ENCODE data around the gene C3orf18.
"Not testable (repeated sequence)": the region's sequence is repeated elsewhere in the genome, so short reads cannot be mapped to it uniquely, and the experiment has no call there.

Gene C3orf18

DNA sequence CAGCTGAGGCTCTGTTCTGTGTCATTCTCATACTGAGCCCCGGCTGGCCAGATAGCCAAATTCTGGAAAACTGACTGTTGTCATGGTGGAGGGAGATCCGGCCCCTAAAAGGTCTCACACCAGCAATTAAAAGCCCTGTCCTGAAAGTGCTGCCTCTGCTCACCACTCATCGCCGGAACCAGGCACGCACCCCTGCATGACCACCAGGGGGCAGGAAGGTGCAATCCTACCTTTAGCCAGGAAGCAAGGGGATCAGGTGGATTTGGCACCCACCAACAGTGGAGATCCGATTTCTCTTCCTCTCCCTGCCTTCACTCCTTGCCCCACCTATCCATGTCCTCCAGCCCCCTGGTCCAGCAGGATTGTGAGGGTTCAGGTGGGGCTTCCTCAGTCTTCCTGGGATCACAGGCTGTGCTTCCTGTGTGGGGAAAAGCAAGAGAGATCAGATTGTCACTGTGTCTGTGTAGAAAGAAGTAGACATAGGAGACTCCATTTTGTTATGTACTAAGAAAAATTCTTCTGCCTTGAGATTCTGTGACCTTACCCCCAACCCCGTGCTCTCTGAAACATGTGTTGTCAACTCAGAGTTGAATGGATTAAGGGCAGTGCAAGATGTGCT lies 48.0 kb downstream of the C3orf18 start:
- DNase-seq, result peak; percentile 62

GRCh38 chr3:50518436-50518835 lies 49.1 kb downstream of the C3orf18 start:
- DNase-seq, result no peak

GRCh38 chr3:50517721-50518206 lies 49.8 kb downstream of the C3orf18 start:
- no peak for DNase-seq

- no peak for DNase-seq
Measured at GRCh38 chr3:50516440-50516871, 51.1 kb downstream of the C3orf18 start.

- no peak for DNase-seq
Measured at GRCh38 chr3:50515565-50516439, 51.7 kb downstream of the C3orf18 start.

- not testable (repeated sequence) for DNase-seq
Measured at GRCh38 chr3:50512908-50513307, 54.6 kb downstream of the C3orf18 start.

DNA sequence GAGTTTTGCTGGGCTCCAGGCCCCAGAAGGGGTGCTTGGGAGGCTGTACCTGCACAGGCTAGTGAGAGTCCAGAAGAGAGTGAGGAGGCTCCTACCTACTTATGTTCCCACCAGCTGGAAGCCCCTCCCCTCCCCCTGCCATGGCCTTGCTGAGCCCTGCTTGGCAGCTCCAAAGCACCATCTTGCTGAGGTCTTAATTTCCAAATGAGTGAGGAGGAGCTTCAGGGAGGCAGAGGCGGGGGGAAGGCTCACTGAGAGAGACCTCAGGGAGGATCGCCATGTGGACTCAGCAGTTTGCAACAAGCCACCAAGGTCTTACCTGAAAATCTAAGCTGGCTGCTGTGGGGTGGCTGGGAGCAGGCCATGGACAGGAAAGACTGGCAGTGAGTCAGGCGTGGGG lies 55.4 kb downstream of the C3orf18 start:
- DNase-seq, result no peak

DNA sequence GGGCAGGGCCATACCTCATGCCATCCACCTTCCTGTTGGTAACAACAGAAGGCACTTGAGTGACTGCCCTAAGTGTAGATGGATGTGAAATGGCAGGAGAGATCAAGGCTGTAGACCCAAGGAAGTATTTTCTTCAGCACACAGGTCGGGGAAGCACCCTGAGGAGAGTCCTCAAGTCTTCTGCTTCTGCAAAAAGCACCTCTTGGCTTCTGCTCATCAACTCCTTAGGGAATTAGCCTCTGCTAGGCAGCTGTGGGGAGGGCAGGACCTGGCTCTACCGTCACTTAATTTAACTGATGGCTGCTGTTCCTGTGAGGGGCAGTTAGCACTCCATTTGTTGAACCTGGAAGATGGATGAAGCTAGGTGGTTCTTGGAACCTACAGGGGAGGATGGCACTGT lies 57.2 kb downstream of the C3orf18 start:
- no peak for DNase-seq

- no peak for DNase-seq
Measured at GRCh38 chr3:50509715-50510114, 57.8 kb downstream of the C3orf18 start.

- DNase-seq, result no peak
Measured at GRCh38 chr3:50508821-50509220, 58.7 kb downstream of the C3orf18 start.

Data from NCI-H146 (cell line).